Activated B cell treated with CpG ODN at 0.5 μM for 24 hours (primary cell): Measurements from ENCODE around the gene VCL. TPM values are rescaled to one million over a fixed set of nuclear protein-coding genes. Genes with fewer than 3 reads are reported as not detected.

ENCODE experiments used
- ATAC-seq: fragments of 200-7000 bp; cut with Tn5 transposase; one replicate; pipeline ENCODE4 v1.10.0; 2021; ENCODE audit warnings: low read depth, mild to moderate bottlenecking, moderate library complexity
- CTCF ChIA-PET: fragments of 350-600 bp; sonication (Branson Sonifier 250); formaldehyde crosslinking; loops from one replicate; lab custom pipeline; 2021; ENCODE audit warnings: antibody characterized with exemption; lab: Charles Lee
- POLR2A ChIA-PET: fragments of 350-600 bp; sonication (Branson Sonifier 250); formaldehyde crosslinking; loops from one replicate; lab custom pipeline; 2021; ENCODE audit warnings: antibody characterized with exemption; lab: Charles Lee
- DNase-seq: peaks from one replicate; pipeline ENCODE4 v3.0.0; 2022
- H3K27ac Mint-ChIP-seq: one replicate; pipeline ENCODE4 v1.8.0; 2020; ENCODE audit warnings: mixed read lengths
- H3K27me3 Mint-ChIP-seq: one replicate; pipeline ENCODE4 v1.8.0; 2021; ENCODE audit warnings: mixed read lengths
- H3K36me3 Mint-ChIP-seq: one replicate; pipeline ENCODE4 v1.8.0; 2021; ENCODE audit warnings: low read depth, mixed read lengths
- H3K4me1 Mint-ChIP-seq: one replicate; pipeline ENCODE4 v1.8.0; 2021; ENCODE audit warnings: mixed read lengths
- H3K4me3 Mint-ChIP-seq: one replicate; pipeline ENCODE4 v1.8.0; 2020; ENCODE audit warnings: mild to moderate bottlenecking, mixed read lengths
- H3K9me3 Mint-ChIP-seq: one replicate; pipeline ENCODE4 v1.8.0; 2020; ENCODE audit warnings: mixed read lengths
- intact Hi-C: fragments of 100-400 bp; cut with micrococcal nuclease; formaldehyde crosslinking; loops from one replicate; pipeline ENCODE4 v1.15.1; 2024
- total RNA-seq: library from RNA; stranded (reverse); gene quantifications from 2 replicates; pipeline ENCODE4 v1.2.3, GENCODE V29; 2022
- TF ChIP-seq, protein P1 (sequence below): fragments of 200-600 bp; IDR thresholded peaks from one replicate; pipeline ENCODE4 v1.8.0; 2022; ENCODE audit warnings: antibody characterized with exemption, mild to moderate bottlenecking

VCL gene
- total RNA-seq, 1 donor from 2014 or later, result 21.3 TPM

DNA sequence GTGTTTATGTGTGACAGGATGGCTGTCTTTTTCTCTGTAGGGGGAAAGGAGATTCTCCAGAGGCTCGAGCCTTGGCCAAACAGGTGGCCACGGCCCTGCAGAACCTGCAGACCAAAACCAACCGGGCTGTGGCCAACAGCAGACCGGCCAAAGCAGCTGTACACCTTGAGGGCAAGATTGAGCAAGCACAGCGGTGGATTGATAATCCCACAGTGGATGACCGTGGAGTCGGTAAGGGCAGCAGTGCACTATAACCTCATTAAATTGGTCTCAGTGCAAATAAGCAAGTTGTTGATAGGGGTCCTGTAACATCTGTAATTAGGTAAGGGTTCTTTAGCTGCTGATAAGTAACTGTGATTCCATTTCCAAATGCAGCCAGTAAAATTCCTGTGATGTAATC lies 96.3 kb downstream of the VCL start:
- no peaks in the 10 kb centered on the region for H3K9me3 Mint-ChIP-seq
- DNase-seq (no peak), ATAC-seq (no peak)
- ChIA-PET POLR2A (interaction anchor here (0.6 to 1.0 kb wide), 2 partner anchors 136 to 215 kb away, joined by 3 to 5 read pairs; no protein-coding TSS in a partner anchor), CTCF (interaction anchor here (0.5 to 1.2 kb wide), 2 partner anchors 9 to 1072 kb away, joined by 3 to 5 read pairs; no protein-coding TSS in a partner anchor)
- H3K27ac Mint-ChIP-seq, result no peak overlapping the region
- no peaks in the 10 kb centered on the region for H3K27me3 Mint-ChIP-seq
- peaks cover 66% of the 10 kb centered on the region for H3K36me3 Mint-ChIP-seq
- peaks cover 22% of the 10 kb centered on the region for H3K4me1 Mint-ChIP-seq
- TF ChIP-seq, protein P1, sequence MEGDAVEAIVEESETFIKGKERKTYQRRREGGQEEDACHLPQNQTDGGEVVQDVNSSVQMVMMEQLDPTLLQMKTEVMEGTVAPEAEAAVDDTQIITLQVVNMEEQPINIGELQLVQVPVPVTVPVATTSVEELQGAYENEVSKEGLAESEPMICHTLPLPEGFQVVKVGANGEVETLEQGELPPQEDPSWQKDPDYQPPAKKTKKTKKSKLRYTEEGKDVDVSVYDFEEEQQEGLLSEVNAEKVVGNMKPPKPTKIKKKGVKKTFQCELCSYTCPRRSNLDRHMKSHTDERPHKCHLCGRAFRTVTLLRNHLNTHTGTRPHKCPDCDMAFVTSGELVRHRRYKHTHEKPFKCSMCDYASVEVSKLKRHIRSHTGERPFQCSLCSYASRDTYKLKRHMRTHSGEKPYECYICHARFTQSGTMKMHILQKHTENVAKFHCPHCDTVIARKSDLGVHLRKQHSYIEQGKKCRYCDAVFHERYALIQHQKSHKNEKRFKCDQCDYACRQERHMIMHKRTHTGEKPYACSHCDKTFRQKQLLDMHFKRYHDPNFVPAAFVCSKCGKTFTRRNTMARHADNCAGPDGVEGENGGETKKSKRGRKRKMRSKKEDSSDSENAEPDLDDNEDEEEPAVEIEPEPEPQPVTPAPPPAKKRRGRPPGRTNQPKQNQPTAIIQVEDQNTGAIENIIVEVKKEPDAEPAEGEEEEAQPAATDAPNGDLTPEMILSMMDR, result no peak
- intact Hi-C loops, result no loop called here
- no peak overlapping the region for H3K4me3 Mint-ChIP-seq

DNA sequence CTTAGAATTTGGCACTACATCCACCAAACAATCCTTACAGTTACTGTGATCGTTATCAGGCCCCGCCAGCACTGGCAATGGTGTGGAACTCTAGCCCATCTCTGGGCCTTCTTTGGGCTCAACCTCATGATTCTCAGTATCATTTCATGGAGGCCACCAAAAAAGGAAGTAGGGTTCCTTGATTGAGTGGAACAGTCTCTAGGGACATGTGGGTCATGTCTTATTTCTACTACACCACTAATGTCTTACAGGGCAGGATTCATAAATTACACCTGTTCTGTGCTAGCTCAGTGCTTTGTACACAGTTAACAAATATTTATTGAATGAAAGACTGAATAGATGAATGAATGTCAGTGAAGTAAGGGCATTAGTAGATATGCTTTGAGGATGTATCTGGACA lies 98.9 kb downstream of the VCL start:
- Mint-ChIP-seq H3K36me3 (peaks cover 65% of the 10 kb centered on the region), H3K4me1 (peaks cover 22% of the 10 kb centered on the region), H3K9me3 (no peaks in the 10 kb centered on the region), H3K4me3 (peak overlapping the region; percentile 28), H3K27ac (peak overlapping the region; percentile 78), H3K27me3 (no peaks in the 10 kb centered on the region)
- TF ChIP-seq, protein P1, result no peak
- ChIA-PET CTCF (interaction anchor here (1.0 kb wide), 2 partner anchors 15 to 210 kb away, joined by 3 to 4 read pairs; no protein-coding TSS in a partner anchor), POLR2A (no interaction called here)
- DNase-seq (no peak), ATAC-seq (peak; percentile 98)
- intact Hi-C loops, result loop anchor here (2.0 to 5.0 kb wide), 2 partner anchors 18 to 139 kb away; no protein-coding TSS in a partner anchor

DNA sequence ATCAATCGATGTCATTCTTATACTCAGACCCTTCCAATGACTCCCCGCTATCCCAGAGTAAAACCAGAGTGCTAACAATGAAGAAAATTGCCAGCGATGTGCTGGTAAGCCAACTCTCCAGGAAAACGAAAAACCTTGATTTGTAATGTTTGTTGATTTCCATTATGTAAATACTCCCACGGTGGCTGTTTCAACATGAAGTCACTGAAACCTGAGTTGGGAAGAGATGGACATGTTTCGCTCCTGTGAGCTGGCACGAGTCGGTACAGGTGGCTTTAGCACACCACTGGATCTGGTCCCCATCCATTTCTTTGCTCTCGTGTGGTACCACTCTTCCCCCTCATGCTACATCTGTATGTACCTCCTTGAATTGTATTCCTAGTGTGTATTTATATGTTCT lies 99.9 kb downstream of the VCL start:
- H3K9me3 Mint-ChIP-seq, result no peaks in the 10 kb centered on the region
- DNase-seq, result no peak
- H3K36me3 Mint-ChIP-seq, result peaks cover 67% of the 10 kb centered on the region
- no peak for ATAC-seq
- CTCF ChIA-PET, result interaction anchor here (1.0 kb wide), 1 partner anchor 211 kb away, joined by 4 read pairs; no protein-coding TSS in a partner anchor
- H3K4me3 Mint-ChIP-seq, result no peak overlapping the region
- peaks cover 22% of the 10 kb centered on the region for H3K4me1 Mint-ChIP-seq
- H3K27me3 Mint-ChIP-seq, result no peaks in the 10 kb centered on the region
- H3K27ac Mint-ChIP-seq, result peak overlapping the region; percentile 78
- TF ChIP-seq, protein P1, result no peak
- POLR2A ChIA-PET, result interaction anchor here (0.6 kb wide), 1 partner anchor 99 kb away, joined by 3 read pairs; no protein-coding TSS in a partner anchor
- intact Hi-C loops, result loop anchor here (2.0 to 5.0 kb wide), 2 partner anchors 19 to 140 kb away; no protein-coding TSS in a partner anchor

DNA sequence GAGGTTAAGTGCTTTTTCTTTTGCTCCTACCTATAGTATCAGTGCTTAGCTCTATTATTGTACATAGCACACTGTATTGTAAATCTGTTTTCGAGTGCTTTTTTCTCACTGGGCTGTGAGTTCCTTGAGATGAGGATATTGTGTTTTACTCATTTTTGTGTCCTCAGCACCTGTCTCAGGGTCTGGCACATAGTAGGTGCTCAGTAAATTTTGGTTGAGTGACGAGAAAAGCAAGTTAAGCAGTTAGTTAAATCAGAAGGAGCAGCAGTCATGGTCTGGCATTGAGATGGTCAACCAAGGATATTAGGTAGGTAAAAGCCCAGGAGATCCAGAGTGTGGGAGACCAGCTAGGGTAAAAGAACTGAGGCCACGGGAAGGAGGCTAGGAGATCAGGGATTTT lies 101.5 kb downstream of the VCL start:
- DNase-seq (no peak), ATAC-seq (no peak)
- TF ChIP-seq, protein P1, result no peak
- Mint-ChIP-seq H3K4me3 (no peak overlapping the region), H3K36me3 (peaks cover 76% of the 10 kb centered on the region), H3K9me3 (no peaks in the 10 kb centered on the region), H3K27me3 (no peaks in the 10 kb centered on the region), H3K4me1 (peaks cover 22% of the 10 kb centered on the region), H3K27ac (no peak overlapping the region)
- ChIA-PET POLR2A (no interaction called here), CTCF (interaction anchor here (3.1 kb wide), 1 partner anchor 213 kb away, joined by 11 read pairs; no protein-coding TSS in a partner anchor)
- intact Hi-C loops, result loop anchor here (5.0 kb wide), 1 partner anchor 142 kb away; no protein-coding TSS in a partner anchor

DNA sequence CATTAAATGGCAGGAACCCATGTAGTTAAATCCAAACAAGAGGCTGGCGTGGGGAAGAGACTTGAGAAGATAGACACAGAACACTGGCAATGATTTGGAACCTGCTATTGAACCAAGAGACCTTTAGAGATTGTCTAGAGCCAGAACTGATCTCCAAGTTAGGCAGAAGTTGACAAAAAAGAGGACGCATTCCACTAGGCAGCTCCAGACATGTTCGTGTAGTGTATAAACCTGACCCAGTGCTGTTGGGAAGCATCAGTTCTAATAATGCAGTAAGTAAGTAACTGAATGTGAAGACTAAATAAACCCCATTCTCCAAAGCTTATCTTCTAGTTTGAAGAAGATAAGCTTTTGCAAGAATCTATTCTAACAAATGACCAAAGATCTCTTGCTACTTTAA lies 101.9 kb downstream of the VCL start:
- no peak overlapping the region for H3K4me3 Mint-ChIP-seq
- peaks cover 22% of the 10 kb centered on the region for H3K4me1 Mint-ChIP-seq
- TF ChIP-seq, protein P1, result no peak
- ChIA-PET CTCF (interaction anchor here (0.9 to 3.1 kb wide), 3 partner anchors 19 to 213 kb away, joined by 3 to 11 read pairs (median 3); no protein-coding TSS in a partner anchor), POLR2A (no interaction called here)
- H3K36me3 Mint-ChIP-seq, result peaks cover 76% of the 10 kb centered on the region
- H3K27me3 Mint-ChIP-seq, result no peaks in the 10 kb centered on the region
- ATAC-seq (no peak), DNase-seq (no peak)
- intact Hi-C loops, result loop anchor here (5.0 kb wide), 1 partner anchor 143 kb away; no protein-coding TSS in a partner anchor
- no peaks in the 10 kb centered on the region for H3K9me3 Mint-ChIP-seq
- no peak overlapping the region for H3K27ac Mint-ChIP-seq
